Smooth muscle cell (in vitro differentiated cells): Measurements from ENCODE around the gene MACROD2. TPM values are rescaled to one million over a fixed set of nuclear protein-coding genes. Genes with fewer than 3 reads are reported as not detected.

Source experiments
- DNase-seq: peaks from one replicate; lab custom pipeline; 2025; ENCODE audit not compliant: unreplicated experiment; lab: John Stamatoyannopoulos, UW
- H2AFZ ChIP-seq: fragments of 200-600 bp; sonication (generic); 2 replicates; pipeline ENCODE4 v1.6.0; 2016; ENCODE audit warnings: antibody characterized with exemption, low read depth, mild to moderate bottlenecking
- H3F3A ChIP-seq: fragments of 200-600 bp; sonication (generic); 2 replicates; pipeline ENCODE4 v1.6.0; 2017; ENCODE audit warnings: antibody characterized with exemption, low read depth
- H3K27ac ChIP-seq: fragments of 200-600 bp; sonication (generic); 2 replicates; pipeline ENCODE4 v1.5.1; 2016; ENCODE audit warnings: low read depth, mild to moderate bottlenecking
- H3K27me3 ChIP-seq: fragments of 200-600 bp; sonication (generic); 2 replicates; pipeline ENCODE4 v1.6.1; 2016; ENCODE audit warnings: low read depth, mild to moderate bottlenecking
- H3K36me3 ChIP-seq: fragments of 200-600 bp; sonication (generic); 2 replicates; pipeline ENCODE4 v1.5.1; 2016; ENCODE audit warnings: low read depth
- H3K4me1 ChIP-seq: fragments of 200-600 bp; sonication (generic); 2 replicates; pipeline ENCODE4 v1.5.1; 2016; ENCODE audit warnings: low read depth
- H3K4me2 ChIP-seq: fragments of 200-600 bp; sonication (generic); 2 replicates; pipeline ENCODE4 v1.6.0; 2016; ENCODE audit warnings: mild to moderate bottlenecking
- H3K4me3 ChIP-seq: fragments of 200-600 bp; sonication (generic); 2 replicates; pipeline ENCODE4 v1.5.1; 2016; ENCODE audit warnings: mild to moderate bottlenecking
- H3K79me2 ChIP-seq: fragments of 200-600 bp; sonication (generic); 2 replicates; pipeline ENCODE4 v1.6.0; 2016; ENCODE audit warnings: low read depth, mild to moderate bottlenecking
- H3K9ac ChIP-seq: fragments of 200-600 bp; sonication (generic); 2 replicates; pipeline ENCODE4 v1.6.0; 2016; ENCODE audit warnings: low read depth
- H3K9me3 ChIP-seq: fragments of 200-600 bp; sonication (generic); replicated peaks from 2 replicates; pipeline ENCODE4 v1.5.1; 2016; ENCODE audit warnings: low read depth
- H4K20me1 ChIP-seq: fragments of 200-600 bp; sonication (generic); 2 replicates; pipeline ENCODE4 v1.6.0; 2016; ENCODE audit warnings: low read depth
- WGBS: methylation state at CpG from one replicate; pipeline ENCODE4 v1.1.7; 2016; ENCODE audit warnings: low lambda C conversion rate; 5-methylcytosine and 5-hydroxymethylcytosine counted together
- polyA plus RNA-seq: library from polyadenylated mRNA; unstranded; fragments of >200 nt; fragmentation: Nextera tagmentation; extraction: Ambion mirVana; gene quantifications from 2 replicates; pipeline ENCODE4 v1.2.1, GENCODE V29; 2016
- total RNA-seq: library from RNA; depleted of rRNA; stranded (reverse); fragments of >200 nt; gene quantifications from 2 replicates; pipeline ENCODE4 v1.2.3, GENCODE V29; 2014
- TF ChIP-seq, protein P1 (sequence below): fragments of 200-600 bp; sonication (generic); IDR thresholded peaks from 2 replicates; pipeline ENCODE4 v1.5.1; 2017; ENCODE audit warnings: borderline replicate concordance, mild to moderate bottlenecking, antibody characterized with exemption; ENCODE audit not compliant: insufficient read depth, poor library complexity, severe bottlenecking

The MACROD2 gene
- total and polyA plus RNA-seq, 2 experiments from 2014 or later = 0.04 to 0.32 TPM

DNA sequence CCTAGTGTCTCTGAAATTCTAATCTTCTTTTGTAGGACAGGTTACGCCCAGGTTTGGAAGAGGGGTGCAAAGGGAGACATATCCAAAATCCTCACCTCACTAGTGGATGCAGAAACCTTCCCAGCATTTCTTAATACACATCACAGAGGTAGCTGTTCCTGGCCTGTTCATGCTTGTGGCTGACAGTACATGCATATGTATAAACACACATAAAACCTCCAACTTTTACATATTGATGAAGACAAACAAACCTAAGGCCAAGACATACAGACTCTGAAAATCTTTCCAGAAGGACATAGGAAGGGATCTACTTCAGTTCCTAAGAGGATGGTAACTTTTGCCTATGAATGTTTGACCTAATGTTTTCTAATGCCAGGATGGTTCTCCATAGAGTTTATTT, 1214.2 kb downstream of the MACROD2 start:
- H2AFZ ChIP-seq = no peak overlapping the region
- no peaks in the 10 kb centered on the region for H3K9me3 ChIP-seq
- H3K4me1 ChIP-seq = no peaks in the 10 kb centered on the region
- no peaks in the 10 kb centered on the region for H3K79me2 ChIP-seq
- TF ChIP-seq, protein P1, sequence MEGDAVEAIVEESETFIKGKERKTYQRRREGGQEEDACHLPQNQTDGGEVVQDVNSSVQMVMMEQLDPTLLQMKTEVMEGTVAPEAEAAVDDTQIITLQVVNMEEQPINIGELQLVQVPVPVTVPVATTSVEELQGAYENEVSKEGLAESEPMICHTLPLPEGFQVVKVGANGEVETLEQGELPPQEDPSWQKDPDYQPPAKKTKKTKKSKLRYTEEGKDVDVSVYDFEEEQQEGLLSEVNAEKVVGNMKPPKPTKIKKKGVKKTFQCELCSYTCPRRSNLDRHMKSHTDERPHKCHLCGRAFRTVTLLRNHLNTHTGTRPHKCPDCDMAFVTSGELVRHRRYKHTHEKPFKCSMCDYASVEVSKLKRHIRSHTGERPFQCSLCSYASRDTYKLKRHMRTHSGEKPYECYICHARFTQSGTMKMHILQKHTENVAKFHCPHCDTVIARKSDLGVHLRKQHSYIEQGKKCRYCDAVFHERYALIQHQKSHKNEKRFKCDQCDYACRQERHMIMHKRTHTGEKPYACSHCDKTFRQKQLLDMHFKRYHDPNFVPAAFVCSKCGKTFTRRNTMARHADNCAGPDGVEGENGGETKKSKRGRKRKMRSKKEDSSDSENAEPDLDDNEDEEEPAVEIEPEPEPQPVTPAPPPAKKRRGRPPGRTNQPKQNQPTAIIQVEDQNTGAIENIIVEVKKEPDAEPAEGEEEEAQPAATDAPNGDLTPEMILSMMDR = no peak
- H3K4me2 ChIP-seq = no peak overlapping the region
- no peaks in the 10 kb centered on the region for H3K27me3 ChIP-seq
- no peak overlapping the region for H3K27ac ChIP-seq
- H3K9ac ChIP-seq = no peak overlapping the region
- no peak overlapping the region for H3K4me3 ChIP-seq
- DNase-seq = no peak
- H4K20me1 ChIP-seq = no peaks in the 10 kb centered on the region
- H3F3A ChIP-seq = peaks cover 7% of the 10 kb centered on the region
- 95% methylated on average over 1 of the region's 1 CpG for WGBS
- no peaks in the 10 kb centered on the region for H3K36me3 ChIP-seq

DNA sequence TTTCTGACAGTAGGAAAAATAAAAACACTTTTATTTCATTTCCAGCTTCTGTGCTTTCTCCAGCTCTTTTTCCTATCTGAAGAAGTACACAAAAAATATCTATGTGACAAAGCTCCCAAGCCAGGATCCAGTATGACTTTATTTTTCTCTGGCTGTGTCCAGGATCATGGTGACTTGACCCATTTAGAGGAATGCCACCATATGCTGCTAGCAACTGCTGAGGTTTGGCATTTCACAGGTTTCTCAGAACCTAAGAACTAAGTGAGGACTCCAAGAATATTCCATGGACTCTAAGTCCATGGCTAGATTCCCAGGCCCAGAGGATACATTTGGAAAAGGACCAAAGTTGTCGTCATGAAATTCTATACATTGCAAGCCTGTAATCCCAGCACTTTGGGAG, 1218.7 kb downstream of the MACROD2 start:
- Histone ChIP-seq H3K27ac (no peak overlapping the region), H2AFZ (no peak overlapping the region), H3K4me2 (no peak overlapping the region), H4K20me1 (no peaks in the 10 kb centered on the region), H3K36me3 (no peaks in the 10 kb centered on the region), H3K79me2 (no peaks in the 10 kb centered on the region), H3K9ac (no peak overlapping the region), H3K27me3 (no peaks in the 10 kb centered on the region), H3K4me3 (no peak overlapping the region), H3K4me1 (no peaks in the 10 kb centered on the region), H3K9me3 (no peaks in the 10 kb centered on the region), H3F3A (no peaks in the 10 kb centered on the region)
- DNase-seq = no peak
- WGBS = 90% methylated on average over 1 of the region's 1 CpG
- TF ChIP-seq, protein P1 = no peak

DNA sequence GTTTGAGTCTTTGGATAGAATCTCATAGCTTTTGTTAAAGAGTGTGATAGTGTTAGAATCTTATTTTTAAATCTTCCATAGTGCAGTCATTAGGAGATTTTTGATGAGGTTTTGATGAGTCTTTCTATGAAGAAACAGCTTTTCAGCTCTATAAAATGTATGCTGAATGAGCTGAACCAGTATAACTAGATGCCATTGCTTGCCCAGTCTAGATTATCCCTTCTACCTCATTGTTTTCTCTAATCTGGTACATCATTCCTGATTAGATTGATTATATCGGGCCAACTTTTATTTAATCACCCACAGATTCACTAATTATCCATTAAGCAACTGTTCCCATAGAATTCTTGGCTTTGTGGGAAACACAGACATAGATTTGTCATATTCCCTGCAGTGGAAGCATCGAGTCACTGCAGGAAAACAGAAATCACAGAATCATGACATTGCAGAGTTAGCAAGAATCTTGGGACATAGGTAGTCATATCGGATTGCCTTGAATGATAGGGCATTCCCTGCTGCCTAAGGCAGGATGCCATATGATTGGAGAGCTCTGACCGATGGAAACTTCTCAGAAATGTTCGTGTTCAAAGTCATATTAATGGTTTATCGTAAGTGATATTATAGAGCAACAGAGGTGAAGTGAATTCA, 1224.8 kb downstream of the MACROD2 start:
- Histone ChIP-seq H3K27ac (no peak overlapping the region), H4K20me1 (no peaks in the 10 kb centered on the region), H3K4me1 (peaks cover 8% of the 10 kb centered on the region), H3K4me2 (no peak overlapping the region), H3K27me3 (no peaks in the 10 kb centered on the region), H2AFZ (no peak overlapping the region), H3F3A (no peaks in the 10 kb centered on the region), H3K9me3 (no peaks in the 10 kb centered on the region), H3K36me3 (no peaks in the 10 kb centered on the region), H3K4me3 (no peak overlapping the region), H3K9ac (no peak overlapping the region), H3K79me2 (no peaks in the 10 kb centered on the region)
- TF ChIP-seq, protein P1 = no peak
- no peak for DNase-seq
- 65% methylated on average over 6 of the region's 6 CpGs for WGBS

DNA sequence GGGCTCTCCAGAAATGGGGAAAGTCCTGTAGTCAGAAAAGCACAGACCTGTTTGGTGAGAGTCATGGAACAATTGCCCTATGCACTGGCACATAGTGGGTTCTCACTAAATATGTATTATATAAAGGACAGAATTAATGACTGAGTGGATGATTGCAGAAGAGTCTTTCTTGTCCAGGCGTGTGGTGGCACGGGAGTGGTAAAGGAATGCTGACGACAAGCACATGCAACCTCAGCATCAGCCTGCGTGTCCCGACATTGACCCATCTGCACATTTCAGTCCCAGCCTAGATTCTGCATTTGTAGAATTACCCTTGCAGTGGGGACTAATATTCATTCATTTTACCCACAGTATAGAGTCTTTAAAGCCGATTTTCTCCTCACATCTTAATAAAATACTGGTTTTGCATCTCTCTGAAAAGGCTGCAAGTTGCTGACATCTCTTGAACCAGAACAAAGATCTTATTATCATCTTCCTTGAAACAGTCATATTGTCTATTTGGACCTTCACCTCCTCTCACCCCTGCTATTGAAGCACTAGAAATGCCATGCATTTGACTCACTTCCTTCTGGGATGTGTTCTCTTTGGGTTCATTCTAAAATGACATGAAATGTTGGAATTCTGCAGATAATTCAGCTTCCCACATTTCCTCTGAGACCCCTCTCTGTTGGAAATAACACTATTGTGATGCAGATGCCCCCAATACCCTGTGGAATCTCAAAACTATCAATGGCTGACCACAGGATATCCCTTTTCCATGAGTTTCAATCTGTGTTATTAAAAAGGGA, 1225.7 kb downstream of the MACROD2 start:
- TF ChIP-seq, protein P1 = no peak
- H3K4me1 ChIP-seq = peaks cover 8% of the 10 kb centered on the region
- no peak overlapping the region for H3K4me3 ChIP-seq
- H3K9ac ChIP-seq = no peak overlapping the region
- H3K79me2 ChIP-seq = no peaks in the 10 kb centered on the region
- 75% methylated on average over 6 of the region's 6 CpGs for WGBS
- no peaks in the 10 kb centered on the region for H3K27me3 ChIP-seq
- no peaks in the 10 kb centered on the region for H3K9me3 ChIP-seq
- DNase-seq = no peak
- no peak overlapping the region for H3K4me2 ChIP-seq
- peak overlapping the region; percentile 39 for H2AFZ ChIP-seq
- no peaks in the 10 kb centered on the region for H3K36me3 ChIP-seq
- H3F3A ChIP-seq = no peaks in the 10 kb centered on the region
- H3K27ac ChIP-seq = no peak overlapping the region
- H4K20me1 ChIP-seq = no peaks in the 10 kb centered on the region
